Neural progenitor cell (in vitro differentiated cells): Measurements from ENCODE around the gene RAPGEF2.

Experiments
- EZH2 ChIP-seq: fragments of 200-600 bp; sonication (generic); IDR thresholded peaks from 2 replicates; pipeline ENCODE4 v1.6.1; 2017; ENCODE audit warnings: antibody characterized with exemption, mild to moderate bottlenecking, moderate library complexity
- TF ChIP-seq, protein P1 (sequence below): fragments of 200-600 bp; sonication (generic); IDR thresholded peaks from 2 replicates; pipeline ENCODE4 v1.5.1; 2017; ENCODE audit warnings: antibody characterized with exemption, mild to moderate bottlenecking

- TF ChIP-seq, protein P1, sequence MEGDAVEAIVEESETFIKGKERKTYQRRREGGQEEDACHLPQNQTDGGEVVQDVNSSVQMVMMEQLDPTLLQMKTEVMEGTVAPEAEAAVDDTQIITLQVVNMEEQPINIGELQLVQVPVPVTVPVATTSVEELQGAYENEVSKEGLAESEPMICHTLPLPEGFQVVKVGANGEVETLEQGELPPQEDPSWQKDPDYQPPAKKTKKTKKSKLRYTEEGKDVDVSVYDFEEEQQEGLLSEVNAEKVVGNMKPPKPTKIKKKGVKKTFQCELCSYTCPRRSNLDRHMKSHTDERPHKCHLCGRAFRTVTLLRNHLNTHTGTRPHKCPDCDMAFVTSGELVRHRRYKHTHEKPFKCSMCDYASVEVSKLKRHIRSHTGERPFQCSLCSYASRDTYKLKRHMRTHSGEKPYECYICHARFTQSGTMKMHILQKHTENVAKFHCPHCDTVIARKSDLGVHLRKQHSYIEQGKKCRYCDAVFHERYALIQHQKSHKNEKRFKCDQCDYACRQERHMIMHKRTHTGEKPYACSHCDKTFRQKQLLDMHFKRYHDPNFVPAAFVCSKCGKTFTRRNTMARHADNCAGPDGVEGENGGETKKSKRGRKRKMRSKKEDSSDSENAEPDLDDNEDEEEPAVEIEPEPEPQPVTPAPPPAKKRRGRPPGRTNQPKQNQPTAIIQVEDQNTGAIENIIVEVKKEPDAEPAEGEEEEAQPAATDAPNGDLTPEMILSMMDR: no peak
- TF ChIP-seq EZH2: no peak
Measured at GRCh38 chr4:159282329-159282728, 179.4 kb downstream of the RAPGEF2 start.
